ENCODE data around the gene NR3C2. TPM values are rescaled to one million over a fixed set of nuclear protein-coding genes. Genes with fewer than 3 reads are reported as not detected.

NR3C2 gene
- total and polyA plus RNA-seq, 2 experiments from 2014 or later: 1.2 to 3.0 TPM

- ATAC-seq (peak; percentile 95), DNase-seq (ENCODE audit: low spot score) (peak; percentile 41)
- Mint-ChIP-seq H3K4me3 (no peak overlapping the region), H3K27ac (no peak overlapping the region; the same call in 1 of the 2 replicates), H3K4me1 (peaks cover 18% of the 10 kb centered on the region), H3K27me3 (ENCODE audit: insufficient read depth, low read depth, poor library complexity) (peaks cover 6% of the 10 kb centered on the region), H3K9me3 (no peaks in the 10 kb centered on the region), H3K36me3 (ENCODE audit: low read depth) (peaks cover 4% of the 10 kb centered on the region; the same call in 1 of the 3 replicates)
- Histone ChIP-seq H4K20me1 (replicated peaks; ENCODE audit: insufficient read depth) (no peaks in the 10 kb centered on the region), H3K4me2 (no peak overlapping the region), H2AFZ (no peak overlapping the region), H3K4me3 (no peak overlapping the region), H3K9me2 (ENCODE audit: insufficient read depth) (no peaks in the 10 kb centered on the region), H3K36me3 (ENCODE audit: insufficient read depth) (no peaks in the 10 kb centered on the region), H3F3A (replicated peaks; ENCODE audit: low read depth) (no peaks in the 10 kb centered on the region), H3K27ac (ENCODE audit: low read depth) (no peak overlapping the region), H3K4me1 (ENCODE audit: insufficient read depth) (peaks cover 7% of the 10 kb centered on the region), H3K79me2 (replicated peaks; ENCODE audit: insufficient read depth) (no peaks in the 10 kb centered on the region), H3K27me3 (ENCODE audit: insufficient read depth) (no peaks in the 10 kb centered on the region)
- TF ChIP-seq ZNF462 (CRISPR knock-in tag; IDR thresholded peaks at IDR 0.05) (peak; percentile 69), STAT1 (IDR thresholded peaks at IDR 0.05; ENCODE audit: unreplicated experiment) (no peak)
Observed at GRCh38 chr4:148097801-148098200, 344.4 kb downstream of the NR3C2 start.

- Histone ChIP-seq H2AFZ (no peak overlapping the region), H3K4me1 (ENCODE audit: insufficient read depth) (peaks cover 7% of the 10 kb centered on the region), H3K27ac (ENCODE audit: low read depth) (no peak overlapping the region), H3K9me2 (ENCODE audit: insufficient read depth) (no peaks in the 10 kb centered on the region), H4K20me1 (replicated peaks; ENCODE audit: insufficient read depth) (no peaks in the 10 kb centered on the region), H3F3A (replicated peaks; ENCODE audit: low read depth) (no peaks in the 10 kb centered on the region), H3K79me2 (replicated peaks; ENCODE audit: insufficient read depth) (no peaks in the 10 kb centered on the region), H3K36me3 (ENCODE audit: insufficient read depth) (no peaks in the 10 kb centered on the region), H3K4me2 (no peak overlapping the region), H3K27me3 (ENCODE audit: insufficient read depth) (no peaks in the 10 kb centered on the region), H3K4me3 (no peak overlapping the region)
- H3K4me1 Mint-ChIP-seq: peaks cover 22% of the 10 kb centered on the region
- no peak overlapping the region; the same call in 1 of the 2 replicates for H3K27ac Mint-ChIP-seq
- peaks cover 6% of the 10 kb centered on the region for H3K27me3 Mint-ChIP-seq (ENCODE audit: insufficient read depth, low read depth, poor library complexity)
- no peak for ATAC-seq
- H3K36me3 Mint-ChIP-seq (ENCODE audit: low read depth): peaks cover 4% of the 10 kb centered on the region; the same call in 1 of the 3 replicates
- H3K9me3 Mint-ChIP-seq: no peaks in the 10 kb centered on the region
- H3K4me3 Mint-ChIP-seq: no peak overlapping the region
- DNase-seq (ENCODE audit: low spot score): no peak
- TF ChIP-seq, protein P1, sequence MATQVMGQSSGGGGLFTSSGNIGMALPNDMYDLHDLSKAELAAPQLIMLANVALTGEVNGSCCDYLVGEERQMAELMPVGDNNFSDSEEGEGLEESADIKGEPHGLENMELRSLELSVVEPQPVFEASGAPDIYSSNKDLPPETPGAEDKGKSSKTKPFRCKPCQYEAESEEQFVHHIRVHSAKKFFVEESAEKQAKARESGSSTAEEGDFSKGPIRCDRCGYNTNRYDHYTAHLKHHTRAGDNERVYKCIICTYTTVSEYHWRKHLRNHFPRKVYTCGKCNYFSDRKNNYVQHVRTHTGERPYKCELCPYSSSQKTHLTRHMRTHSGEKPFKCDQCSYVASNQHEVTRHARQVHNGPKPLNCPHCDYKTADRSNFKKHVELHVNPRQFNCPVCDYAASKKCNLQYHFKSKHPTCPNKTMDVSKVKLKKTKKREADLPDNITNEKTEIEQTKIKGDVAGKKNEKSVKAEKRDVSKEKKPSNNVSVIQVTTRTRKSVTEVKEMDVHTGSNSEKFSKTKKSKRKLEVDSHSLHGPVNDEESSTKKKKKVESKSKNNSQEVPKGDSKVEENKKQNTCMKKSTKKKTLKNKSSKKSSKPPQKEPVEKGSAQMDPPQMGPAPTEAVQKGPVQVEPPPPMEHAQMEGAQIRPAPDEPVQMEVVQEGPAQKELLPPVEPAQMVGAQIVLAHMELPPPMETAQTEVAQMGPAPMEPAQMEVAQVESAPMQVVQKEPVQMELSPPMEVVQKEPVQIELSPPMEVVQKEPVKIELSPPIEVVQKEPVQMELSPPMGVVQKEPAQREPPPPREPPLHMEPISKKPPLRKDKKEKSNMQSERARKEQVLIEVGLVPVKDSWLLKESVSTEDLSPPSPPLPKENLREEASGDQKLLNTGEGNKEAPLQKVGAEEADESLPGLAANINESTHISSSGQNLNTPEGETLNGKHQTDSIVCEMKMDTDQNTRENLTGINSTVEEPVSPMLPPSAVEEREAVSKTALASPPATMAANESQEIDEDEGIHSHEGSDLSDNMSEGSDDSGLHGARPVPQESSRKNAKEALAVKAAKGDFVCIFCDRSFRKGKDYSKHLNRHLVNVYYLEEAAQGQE (IDR thresholded peaks at IDR 0.05; ENCODE audit: unreplicated experiment): no peak
- TF ChIP-seq ZNF331 (CRISPR knock-in tag; IDR thresholded peaks at IDR 0.05; ENCODE audit: low read depth) (no peak), JUNB (IDR thresholded peaks at IDR 0.05; ENCODE audit: unreplicated experiment) (no peak), ZNF114 (CRISPR knock-in tag; IDR thresholded peaks at IDR 0.05) (no peak), EZH2phosphoT487 (IDR thresholded peaks at IDR 0.05; ENCODE audit: unreplicated experiment) (no peak), CREB1 (CRISPR knock-in tag; IDR thresholded peaks at IDR 0.05; ENCODE audit: low read depth) (no peak), EZH2 (IDR thresholded peaks at IDR 0.05; ENCODE audit: low read depth, unreplicated experiment) (no peak), STAT1 (IDR thresholded peaks at IDR 0.05; ENCODE audit: unreplicated experiment) (no peak)
- TF ChIP-seq, protein P2, sequence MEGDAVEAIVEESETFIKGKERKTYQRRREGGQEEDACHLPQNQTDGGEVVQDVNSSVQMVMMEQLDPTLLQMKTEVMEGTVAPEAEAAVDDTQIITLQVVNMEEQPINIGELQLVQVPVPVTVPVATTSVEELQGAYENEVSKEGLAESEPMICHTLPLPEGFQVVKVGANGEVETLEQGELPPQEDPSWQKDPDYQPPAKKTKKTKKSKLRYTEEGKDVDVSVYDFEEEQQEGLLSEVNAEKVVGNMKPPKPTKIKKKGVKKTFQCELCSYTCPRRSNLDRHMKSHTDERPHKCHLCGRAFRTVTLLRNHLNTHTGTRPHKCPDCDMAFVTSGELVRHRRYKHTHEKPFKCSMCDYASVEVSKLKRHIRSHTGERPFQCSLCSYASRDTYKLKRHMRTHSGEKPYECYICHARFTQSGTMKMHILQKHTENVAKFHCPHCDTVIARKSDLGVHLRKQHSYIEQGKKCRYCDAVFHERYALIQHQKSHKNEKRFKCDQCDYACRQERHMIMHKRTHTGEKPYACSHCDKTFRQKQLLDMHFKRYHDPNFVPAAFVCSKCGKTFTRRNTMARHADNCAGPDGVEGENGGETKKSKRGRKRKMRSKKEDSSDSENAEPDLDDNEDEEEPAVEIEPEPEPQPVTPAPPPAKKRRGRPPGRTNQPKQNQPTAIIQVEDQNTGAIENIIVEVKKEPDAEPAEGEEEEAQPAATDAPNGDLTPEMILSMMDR (conservative IDR thresholded peaks at IDR 0.05; ENCODE audit: low read depth in 2 of 2): no peak
Observed at GRCh38 chr4:148095346-148095923, 346.8 kb downstream of the NR3C2 start.
